ENCODE data around the gene SCG5. TPM values are rescaled to one million over a fixed set of nuclear protein-coding genes. Genes with fewer than 3 reads are reported as not detected.
A peak's percentile ranks its signal among the peaks of the same experiment; 100 is the strongest.

The SCG5 gene
- total RNA-seq, 1 donor from 2014 or later: 12.1 TPM

GRCh38 chr15:32717426-32718226 is 76.1 kb downstream of the SCG5 start, which contains the start of gene GREM1:
Gene GREM1 (plus strand): TSS chr15:32718004. CDS start chr15:32730691, 12,687 bp downstream.
- H3K27ac Mint-ChIP-seq (ENCODE audit: unreplicated experiment): peak within 1 kb of the TSS; percentile 86
- Histone ChIP-seq H3K9me3 (ENCODE audit: insufficient read depth, low read depth, low read length) (no peaks in the 10 kb centered on the region), H3K27ac (ENCODE audit: low read depth, low read length) (peak within 1 kb of the TSS; percentile 91), H4K20me1 (ENCODE audit: insufficient read depth, low read length) (peaks cover 20% of the 10 kb centered on the region), H3K4me1 (ENCODE audit: insufficient read depth, low read length) (peaks cover 16% of the 10 kb centered on the region), H3K27me3 (ENCODE audit: insufficient read depth, low read length) (no peaks in the 10 kb centered on the region), H2AFZ (ENCODE audit: low read depth, low read length) (peak within 1 kb of the TSS; percentile 67), H3K36me3 (ENCODE audit: insufficient read depth, low read length) (peaks cover 13% of the 10 kb centered on the region), H3K79me2 (ENCODE audit: insufficient read depth, low read length) (peaks cover 51% of the 10 kb centered on the region), H3K4me2 (ENCODE audit: low read length) (peak within 1 kb of the TSS; percentile 91), H3K4me3 (ENCODE audit: insufficient read depth, low read depth, low read length) (peak within 1 kb of the TSS; percentile 88), H3K9ac (ENCODE audit: low read length) (peak within 1 kb of the TSS; percentile 94)
- H3K4me3 Mint-ChIP-seq (ENCODE audit: unreplicated experiment): peak within 1 kb of the TSS; percentile 85
- TF ChIP-seq CTCF (IDR thresholded peaks at IDR 0.05; ENCODE audit: insufficient read depth, low read depth, low read length) (no peak), EZH2 (IDR thresholded peaks at IDR 0.05; ENCODE audit: insufficient read depth, low read length) (no peak)
- FAIRE-seq (no peak), DNase-seq (ENCODE audit: low read depth) (peak; percentile 48)
- H3K4me1 Mint-ChIP-seq (ENCODE audit: low read depth, unreplicated experiment): peaks cover 5% of the 10 kb centered on the region
- H3K36me3 Mint-ChIP-seq (ENCODE audit: low read depth, unreplicated experiment): no peaks in the 10 kb centered on the region
- H3K9me3 Mint-ChIP-seq (ENCODE audit: unreplicated experiment): peaks cover 9% of the 10 kb centered on the region
- H3K27me3 Mint-ChIP-seq (ENCODE audit: low read depth, unreplicated experiment): peaks cover 24% of the 10 kb centered on the region

- H3K79me2 ChIP-seq (ENCODE audit: insufficient read depth, low read length): peaks cover 58% of the 10 kb centered on the region
- peaks cover 9% of the 10 kb centered on the region for H3K4me1 Mint-ChIP-seq (ENCODE audit: low read depth, unreplicated experiment)
These were observed 76.8 kb downstream of the SCG5 start for GRCh38 chr15:32718227-32718820.

More at GRCh38 chr15:32718227-32718820, 76.8 kb downstream of the SCG5 start:
- Histone ChIP-seq H3K36me3 (ENCODE audit: insufficient read depth, low read length) (peaks cover 19% of the 10 kb centered on the region), H3K4me3 (ENCODE audit: insufficient read depth, low read depth, low read length) (peak overlapping the region; percentile 88), H3K4me2 (ENCODE audit: low read length) (peak overlapping the region; percentile 91), H2AFZ (ENCODE audit: low read depth, low read length) (peak overlapping the region; percentile 58), H4K20me1 (ENCODE audit: insufficient read depth, low read length) (peaks cover 26% of the 10 kb centered on the region), H3K27me3 (ENCODE audit: insufficient read depth, low read length) (no peaks in the 10 kb centered on the region), H3K9ac (ENCODE audit: low read length) (peak overlapping the region; percentile 94), H3K9me3 (ENCODE audit: insufficient read depth, low read depth, low read length) (no peaks in the 10 kb centered on the region), H3K27ac (ENCODE audit: low read depth, low read length) (peak overlapping the region; percentile 88), H3K4me1 (ENCODE audit: insufficient read depth, low read length) (peaks cover 18% of the 10 kb centered on the region)
- H3K9me3 Mint-ChIP-seq (ENCODE audit: unreplicated experiment): peaks cover 9% of the 10 kb centered on the region
- peak overlapping the region; percentile 86 for H3K27ac Mint-ChIP-seq (ENCODE audit: unreplicated experiment)
- peaks cover 22% of the 10 kb centered on the region for H3K27me3 Mint-ChIP-seq (ENCODE audit: low read depth, unreplicated experiment)
- no peak for DNase-seq (ENCODE audit: low read depth)
- FAIRE-seq: no peak
- H3K4me3 Mint-ChIP-seq (ENCODE audit: unreplicated experiment): peak overlapping the region; percentile 85
- H3K36me3 Mint-ChIP-seq (ENCODE audit: low read depth, unreplicated experiment): no peaks in the 10 kb centered on the region
- no peak for TF ChIP-seq EZH2 (IDR thresholded peaks at IDR 0.05; ENCODE audit: insufficient read depth, low read length)
- no peak for TF ChIP-seq CTCF (IDR thresholded peaks at IDR 0.05; ENCODE audit: insufficient read depth, low read depth, low read length)

Measured in astrocyte (in vitro differentiated cells and primary cell).